NCI-H82 treated with DMSO at 0.1 percent for 48 hours (cell line): Measurements from ENCODE around the gene APIP.

Experiments
- DNase-seq: peaks from one replicate; lab custom pipeline; 2025; ENCODE audit not compliant: unreplicated experiment; lab: John Stamatoyannopoulos, UW

The APIP gene

DNA sequence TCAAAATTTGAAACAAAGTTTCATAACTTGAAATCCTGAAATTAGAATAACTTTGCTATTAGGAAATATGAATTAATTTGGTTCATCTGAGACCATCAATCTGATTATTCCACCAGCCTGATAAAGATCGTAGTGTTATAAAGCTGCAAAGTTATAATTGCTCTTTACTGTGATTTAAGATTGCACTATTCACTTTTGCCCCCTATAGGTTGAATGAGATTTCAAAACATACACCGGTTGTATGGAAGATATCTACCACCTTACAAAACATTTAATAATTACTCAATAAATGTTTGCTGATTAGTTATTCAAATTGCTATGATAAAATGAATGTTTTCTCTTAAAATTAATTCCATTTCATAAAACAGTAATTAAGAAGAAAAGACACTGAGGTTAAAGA lies 26.1 kb downstream of the APIP start:
- DNase-seq, result no peak

GRCh38 chr11:34887260-34887659 lies 28.9 kb downstream of the APIP start:
- DNase-seq, result no peak

- no peak for DNase-seq
Observed at GRCh38 chr11:34886609-34887008, 29.6 kb downstream of the APIP start.

GRCh38 chr11:34881900-34882299 lies 34.3 kb downstream of the APIP start:
- no peak for DNase-seq

- DNase-seq, result no peak
Observed at GRCh38 chr11:34877375-34877975, 38.7 kb downstream of the APIP start.

DNA sequence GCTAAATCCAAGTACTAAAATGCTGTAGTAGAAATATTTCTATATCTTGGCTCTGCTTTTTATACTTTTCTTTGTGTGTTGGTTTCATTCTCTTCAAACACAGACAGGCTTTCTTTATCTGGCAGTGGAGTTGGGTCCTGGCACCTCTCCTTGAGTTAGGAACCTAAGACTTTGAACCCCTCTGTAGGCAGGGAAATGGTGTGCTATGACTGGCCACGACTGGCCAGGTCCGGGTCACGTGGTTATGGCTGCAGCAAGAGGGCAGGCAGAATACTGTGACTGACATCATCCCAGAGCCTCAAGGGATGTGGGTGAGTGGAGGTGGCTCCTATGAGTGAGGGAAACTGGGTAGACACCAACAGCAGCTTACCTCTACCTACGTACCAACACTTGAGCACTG lies 42.0 kb downstream of the APIP start:
- no peak for DNase-seq

DNA sequence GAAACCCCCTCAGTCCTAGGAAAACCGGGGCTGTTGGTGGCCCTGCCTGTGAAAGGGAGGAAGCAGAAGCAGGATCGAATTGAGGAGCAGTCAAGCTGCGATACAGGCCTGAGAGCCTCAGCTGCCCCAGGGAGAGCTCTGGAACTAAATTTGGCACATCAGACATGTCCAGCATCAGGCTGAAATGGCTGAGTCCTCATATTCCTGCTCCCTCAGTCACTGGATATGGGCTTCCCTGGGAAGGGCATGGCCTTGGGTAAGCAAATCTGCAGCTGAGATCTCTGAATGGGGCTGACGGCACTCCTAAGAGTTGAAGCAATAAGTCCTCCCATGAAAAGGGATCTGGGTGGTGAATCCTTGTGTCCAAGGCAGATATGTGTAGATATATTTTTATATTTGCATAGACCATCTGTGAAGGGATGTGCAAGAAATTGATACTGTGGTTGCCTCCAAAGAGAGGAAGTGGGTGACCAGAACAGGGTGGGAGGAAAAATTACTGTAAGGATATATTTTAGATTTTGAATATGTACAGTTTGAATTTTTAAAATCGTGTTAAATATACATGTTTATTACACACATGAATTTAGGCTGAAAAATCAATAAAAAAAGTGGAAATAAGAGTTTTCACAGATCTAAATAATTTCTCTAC lies 45.5 kb downstream of the APIP start:
- DNase-seq, result no peak

GRCh38 chr11:34869425-34869824 lies 46.8 kb downstream of the APIP start:
- no peak for DNase-seq

- DNase-seq, result no peak
Observed at GRCh38 chr11:34866375-34866774, 49.8 kb downstream of the APIP start.

GRCh38 chr11:34865261-34865660 lies 50.9 kb downstream of the APIP start:
- DNase-seq, result no peak

DNA sequence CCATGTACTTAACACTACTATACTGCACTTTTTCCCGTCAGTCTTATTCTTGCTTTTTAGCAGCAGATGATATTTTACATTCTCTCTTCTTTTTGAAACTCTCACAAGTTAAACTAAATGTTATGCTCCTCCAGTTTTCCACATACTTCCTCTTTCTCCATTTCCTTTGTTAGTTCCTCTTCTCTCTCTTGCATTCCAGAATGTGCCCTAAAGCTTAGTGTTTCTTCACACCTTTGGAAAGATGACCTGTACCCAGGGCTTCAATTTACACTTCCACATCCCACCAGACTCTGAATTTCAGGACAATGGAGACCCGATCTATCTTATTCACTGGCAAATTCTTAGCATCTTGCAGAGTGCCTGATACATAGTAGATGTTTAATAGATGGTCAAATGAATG lies 51.8 kb downstream of the APIP start:
- DNase-seq, result no peak

- DNase-seq, result no peak
Observed at GRCh38 chr11:34863048-34863447, 53.1 kb downstream of the APIP start.

DNA sequence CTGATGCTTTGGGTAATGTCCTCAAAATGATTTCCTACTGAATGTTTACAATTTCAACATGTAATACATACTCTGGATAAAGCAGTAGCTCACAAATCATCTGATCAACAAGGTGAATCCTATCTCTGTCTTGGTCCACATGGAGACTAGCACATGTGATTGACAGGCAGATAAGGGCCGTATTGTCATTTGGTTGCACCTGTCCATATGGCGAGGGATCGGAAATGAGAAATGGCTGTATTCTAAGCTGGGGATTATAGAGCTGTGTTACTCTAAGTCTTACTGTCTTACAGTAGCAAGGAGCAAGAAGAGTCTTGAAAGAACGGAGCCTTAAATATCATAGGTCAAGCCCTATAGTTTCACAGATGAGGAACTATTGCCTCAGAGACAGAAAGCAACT lies 55.7 kb downstream of the APIP start:
- peak; percentile 52 for DNase-seq

DNA sequence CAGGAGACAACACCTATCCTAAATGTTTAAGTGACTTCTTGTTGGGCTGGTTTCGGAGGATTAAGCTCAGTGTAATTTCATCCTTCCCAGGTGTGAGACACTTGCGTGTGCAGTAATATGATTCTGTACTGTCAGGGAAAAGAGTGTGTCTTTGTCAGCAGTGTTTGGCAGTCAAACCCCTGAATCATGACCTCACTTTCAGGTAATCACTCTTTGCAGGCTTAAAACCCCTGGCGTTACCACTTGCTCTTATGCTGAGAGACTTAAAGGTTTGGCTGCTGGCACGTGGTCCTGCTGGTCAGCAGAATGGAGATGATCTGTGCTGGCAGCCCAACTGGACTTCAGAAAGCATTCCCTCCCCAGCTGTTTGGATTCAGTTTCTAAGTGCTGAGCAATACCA lies 56.1 kb downstream of the APIP start:
- DNase-seq, result no peak

GRCh38 chr11:34859496-34859895 lies 56.7 kb downstream of the APIP start:
- no peak for DNase-seq

GRCh38 chr11:34857463-34857862 lies 58.7 kb downstream of the APIP start:
- DNase-seq, result no peak

DNA sequence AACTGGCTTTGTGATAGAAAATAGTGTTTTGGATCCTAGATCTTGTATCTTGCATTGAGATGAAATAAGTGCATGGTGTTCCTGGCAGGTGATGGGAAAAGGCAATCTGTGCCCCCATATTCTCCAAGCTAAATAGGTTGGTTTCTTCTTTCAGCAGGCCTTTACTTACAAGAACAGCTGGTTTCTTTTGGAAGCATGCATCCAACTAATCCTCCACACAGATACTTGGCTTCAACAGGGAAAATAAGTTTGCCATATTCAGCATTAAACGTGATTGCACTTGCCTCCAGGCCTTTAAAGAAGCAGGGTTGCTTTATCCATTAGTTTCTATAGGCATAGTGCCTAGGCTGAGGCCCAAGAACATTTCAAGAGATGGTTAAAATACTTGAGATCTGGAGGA lies 59.9 kb downstream of the APIP start:
- no peak for DNase-seq

DNA sequence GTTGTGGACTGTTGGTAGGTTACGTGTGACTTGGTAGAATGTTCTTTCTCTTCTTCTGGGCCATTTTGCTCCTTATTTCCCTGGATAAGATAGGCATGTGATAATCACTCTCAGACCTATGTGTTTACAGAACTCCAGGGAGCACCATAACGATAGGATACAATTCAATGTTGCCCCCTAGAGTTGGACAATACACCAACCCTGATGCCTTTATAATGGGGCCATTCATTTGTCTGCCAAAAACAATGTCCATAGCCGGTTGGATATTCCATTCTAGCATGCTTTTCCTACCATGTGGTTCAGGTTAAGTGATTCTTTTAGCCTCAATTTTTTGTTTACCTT lies 60.5 kb downstream of the APIP start:
- no peak for DNase-seq

DNA sequence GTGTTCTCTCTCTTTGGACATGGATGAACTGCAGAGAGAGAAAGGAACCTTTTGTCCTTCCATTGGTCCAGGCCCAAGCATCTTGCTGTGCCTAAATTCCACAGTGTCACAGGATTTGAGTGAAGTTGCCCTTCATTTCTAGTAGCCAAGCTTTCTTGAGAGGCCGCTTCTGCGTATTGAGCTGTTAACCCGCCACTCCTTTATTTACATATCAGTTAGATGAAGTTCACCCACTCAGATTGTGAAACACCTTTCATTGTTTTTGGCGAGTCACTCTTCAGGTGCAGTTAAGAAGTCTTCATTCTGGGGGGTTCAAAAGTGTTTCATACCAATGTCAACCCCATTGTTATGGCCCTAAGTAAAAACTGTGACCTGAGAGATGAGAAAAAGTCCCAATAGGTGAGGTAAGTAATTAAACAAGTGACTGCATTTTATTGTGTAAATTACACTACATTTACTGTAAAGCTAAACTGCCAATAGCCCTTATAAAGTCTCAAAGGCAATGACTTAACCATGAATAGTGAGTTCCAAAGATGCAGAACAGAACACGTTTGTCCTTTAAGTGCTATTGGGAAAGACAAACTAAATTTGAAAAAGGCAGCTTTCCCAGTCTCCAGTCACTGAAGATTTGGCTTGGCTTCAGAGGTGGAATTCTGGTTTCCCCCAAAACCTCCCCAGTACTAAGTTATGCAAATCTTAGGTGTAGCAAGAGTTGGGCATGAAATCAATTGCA lies 61.0 kb downstream of the APIP start:
- no peak for DNase-seq

- DNase-seq, result no peak
Observed at GRCh38 chr11:34851916-34852315, 64.3 kb downstream of the APIP start.

GRCh38 chr11:34850334-34850733 lies 65.8 kb downstream of the APIP start:
- no peak for DNase-seq

- DNase-seq, result no peak
Observed at GRCh38 chr11:34846467-34846866, 69.7 kb downstream of the APIP start.
